Stimulated activated naive CD8-positive, alpha-beta T cell treated with anti-CD3 and anti-CD28 coated beads, Interleukin-15, amount 100 ng/mL, for 72 hours (primary cell): ENCODE data around the gene CCR6.

ENCODE experiments used
- ATAC-seq: fragments of 150-1000 bp; cut with Tn5 transposase; 2 replicates; pipeline ENCODE4 v1.10.0; 2021; ENCODE audit warnings: mild to moderate bottlenecking, moderate library complexity
- DNase-seq, 2 donors: peaks; one replicate each; pipeline ENCODE4 v3.0.0; 2021 to 2022
- H3K27ac Mint-ChIP-seq, 2 donors: one replicate each; pipeline ENCODE4 v1.8.0; 2022; ENCODE audit warnings: mild to moderate bottlenecking in 2 of 2, mixed read lengths in 2 of 2, moderate library complexity in 2 of 2
- H3K27me3 Mint-ChIP-seq: one replicate; pipeline ENCODE4 v1.8.0; 2022; ENCODE audit warnings: mixed read lengths
- H3K4me1 Mint-ChIP-seq: one replicate; pipeline ENCODE4 v1.8.0; 2022; ENCODE audit warnings: mild to moderate bottlenecking, mixed read lengths
- H3K4me3 Mint-ChIP-seq, 2 donors: one replicate each; pipeline ENCODE4 v1.8.0; 2022; ENCODE audit warnings: mild to moderate bottlenecking in 2 of 2, mixed read lengths in 2 of 2, moderate library complexity in 1 of 2
- H3K9me3 Mint-ChIP-seq, 2 donors: one replicate each; pipeline ENCODE4 v1.8.0; 2022; ENCODE audit warnings: mixed read lengths in 2 of 2

Gene CCR6

DNA sequence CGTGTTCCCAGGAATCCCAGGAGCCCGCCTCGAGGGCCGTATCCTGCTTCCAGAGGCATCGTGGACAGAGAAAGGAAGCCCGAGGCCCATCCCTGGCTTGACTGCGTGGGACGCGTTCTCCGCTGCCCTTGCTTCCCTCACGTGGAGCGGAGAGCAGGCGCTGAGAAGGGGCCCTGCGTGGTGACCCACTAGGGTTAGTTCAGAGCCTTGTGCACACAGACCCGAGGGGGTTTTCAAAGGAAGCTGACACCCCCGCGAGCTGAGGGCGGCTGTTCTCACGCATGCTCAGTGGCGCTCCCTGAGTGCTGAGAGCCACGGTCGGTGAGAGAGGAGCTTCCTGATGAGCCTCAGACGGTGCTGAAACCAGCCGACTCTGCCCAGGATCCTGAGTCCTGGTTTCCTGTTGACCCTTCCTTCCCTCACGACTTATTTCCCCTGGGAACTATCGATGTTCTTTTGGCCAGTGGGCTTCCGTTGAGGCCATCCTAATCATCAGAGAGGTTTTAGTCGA, 28.9 kb upstream of the CCR6 start:
- Mint-ChIP-seq H3K27ac (peak overlapping the region; percentile 88 to 90), H3K4me3 (peak overlapping the region; percentile 79 to 80), H3K27me3 (no peaks in the 10 kb centered on the region), H3K4me1 (peaks cover 66% of the 10 kb centered on the region), H3K9me3 (no peaks in the 10 kb centered on the region)
- DNase-seq: peak; percentile 61 to 78
- ATAC-seq: peak; percentile 81

GRCh38 chr6:167094436-167094819, 28.5 kb upstream of the CCR6 start:
- peak; percentile 3 for ATAC-seq
- DNase-seq: no peak
- Mint-ChIP-seq H3K9me3 (no peaks in the 10 kb centered on the region), H3K27me3 (no peaks in the 10 kb centered on the region), H3K4me3 (peak overlapping the region; percentile 79 to 80), H3K4me1 (peaks cover 69% of the 10 kb centered on the region), H3K27ac (peak overlapping the region; percentile 43 to 90)

DNA sequence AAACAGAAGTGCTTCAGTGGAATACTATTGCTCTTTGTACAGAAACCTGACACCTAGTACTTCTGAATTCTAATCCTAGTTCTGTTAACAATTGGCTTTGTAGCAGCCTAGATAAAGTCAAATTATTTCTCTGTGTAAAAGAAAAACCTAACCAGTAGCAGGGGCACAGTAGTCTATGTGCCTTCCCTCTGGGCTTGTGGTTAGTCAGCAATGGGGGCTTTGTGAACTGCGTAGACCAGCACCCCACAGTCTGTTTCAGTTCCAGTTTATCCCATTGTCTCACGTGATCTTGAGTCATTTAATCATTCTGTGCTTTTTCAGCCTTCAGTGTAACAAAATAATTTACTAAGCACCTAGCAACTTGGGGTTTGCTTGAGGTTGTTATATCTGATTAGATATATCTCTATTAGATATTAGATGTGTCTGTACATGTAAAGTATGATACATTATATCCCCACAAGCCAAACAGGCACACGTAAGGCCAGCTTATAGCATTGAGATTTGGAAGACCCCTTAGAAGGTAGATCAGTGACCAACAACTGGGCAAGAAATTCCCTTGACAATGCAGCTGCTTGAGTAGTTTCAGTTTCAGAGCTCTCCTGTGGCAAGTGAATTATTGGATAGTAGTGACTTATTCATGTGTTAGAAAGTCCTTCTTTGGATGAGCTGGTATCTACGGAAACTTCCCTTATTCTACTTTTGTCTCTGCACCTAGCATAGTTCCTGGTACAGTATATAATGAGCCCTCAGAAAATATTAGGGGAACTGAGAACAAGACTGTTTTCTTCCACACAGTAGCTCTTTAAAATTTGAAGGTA, 27.9 kb upstream of the CCR6 start:
- Mint-ChIP-seq H3K27me3 (no peaks in the 10 kb centered on the region), H3K4me3 (peak overlapping the region; percentile 79 to 80), H3K9me3 (no peaks in the 10 kb centered on the region), H3K27ac (peak overlapping the region; percentile 20 to 93), H3K4me1 (peaks cover 69% of the 10 kb centered on the region)
- ATAC-seq (peak; percentile 79), DNase-seq (peak; percentile 45 to 53)

DNA sequence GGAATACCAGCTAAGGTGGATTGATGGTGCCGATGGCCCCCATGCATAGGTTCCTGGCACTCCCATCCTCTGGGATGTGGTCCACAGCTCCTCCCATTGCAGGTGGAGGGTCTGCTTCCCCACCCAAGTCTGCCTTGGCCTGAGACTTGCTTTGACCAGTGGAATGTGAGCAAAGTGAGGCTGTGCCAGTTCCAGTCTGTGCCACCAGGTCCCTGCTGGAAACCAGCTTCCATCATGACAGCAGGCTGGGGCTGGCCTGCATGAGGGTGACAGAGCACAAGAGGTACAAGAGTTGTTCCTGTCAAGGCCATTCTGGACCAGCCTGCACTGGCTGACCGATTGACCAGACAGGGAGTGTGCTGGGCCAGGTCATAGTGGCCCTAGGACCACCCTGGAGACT, 27.0 kb upstream of the CCR6 start:
- Mint-ChIP-seq H3K4me3 (no peak overlapping the region), H3K27me3 (no peaks in the 10 kb centered on the region), H3K27ac (no peak overlapping the region), H3K4me1 (peaks cover 63% of the 10 kb centered on the region), H3K9me3 (peaks cover 0 to 5% of the 10 kb centered on the region in 2 donors)
- no peak for ATAC-seq
- DNase-seq: no peak

DNA sequence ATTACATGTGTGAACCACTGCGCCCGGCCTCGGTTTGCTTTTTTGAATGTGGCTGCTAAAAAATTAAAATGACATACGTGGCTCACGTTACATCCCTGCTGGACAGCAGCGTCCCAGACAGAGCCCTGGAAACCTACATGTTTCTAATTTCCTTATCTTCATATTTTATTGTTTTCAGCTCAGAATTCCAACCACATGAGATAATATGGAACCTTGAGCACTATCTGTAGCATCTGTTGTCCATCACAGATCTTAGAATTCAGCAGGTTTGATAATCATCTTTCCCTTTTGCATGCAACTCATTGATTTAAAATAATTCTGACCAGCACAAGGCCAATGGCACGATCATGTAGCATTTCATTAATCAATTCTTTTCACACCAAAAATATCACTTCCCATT, 25.9 kb upstream of the CCR6 start:
- H3K4me1 Mint-ChIP-seq: peaks cover 52% of the 10 kb centered on the region
- peaks cover 0 to 5% of the 10 kb centered on the region in 2 donors for H3K9me3 Mint-ChIP-seq
- no peaks in the 10 kb centered on the region for H3K27me3 Mint-ChIP-seq
- H3K27ac Mint-ChIP-seq: no peak overlapping the region
- no peak overlapping the region for H3K4me3 Mint-ChIP-seq
- ATAC-seq: no peak
- no peak for DNase-seq

DNA sequence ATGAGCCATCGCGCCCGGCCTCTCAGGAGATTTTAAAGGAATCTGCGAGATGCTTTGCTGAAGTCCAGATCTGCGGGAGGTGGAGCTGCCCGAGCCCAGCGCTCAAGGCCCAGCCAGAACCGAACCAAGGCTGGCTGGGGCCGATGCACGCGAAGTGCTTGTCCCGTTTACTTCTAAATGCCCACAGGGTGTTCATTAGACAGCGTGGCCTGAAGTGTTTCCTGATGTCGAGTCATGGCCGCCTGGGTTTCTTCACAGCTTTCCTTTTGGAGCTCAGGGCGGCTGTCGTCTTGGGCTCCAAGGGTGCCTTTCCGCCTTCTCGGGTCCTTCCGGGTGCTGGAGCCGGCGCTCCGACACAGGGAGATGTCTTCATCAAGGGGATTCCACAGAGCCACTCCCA, 25.1 kb upstream of the CCR6 start:
- Mint-ChIP-seq H3K4me1 (peaks cover 47% of the 10 kb centered on the region), H3K27ac (no peak overlapping the region), H3K27me3 (no peaks in the 10 kb centered on the region), H3K9me3 (peaks cover 0 to 5% of the 10 kb centered on the region in 2 donors), H3K4me3 (no peak overlapping the region)
- no peak for ATAC-seq
- DNase-seq: no peak

DNA sequence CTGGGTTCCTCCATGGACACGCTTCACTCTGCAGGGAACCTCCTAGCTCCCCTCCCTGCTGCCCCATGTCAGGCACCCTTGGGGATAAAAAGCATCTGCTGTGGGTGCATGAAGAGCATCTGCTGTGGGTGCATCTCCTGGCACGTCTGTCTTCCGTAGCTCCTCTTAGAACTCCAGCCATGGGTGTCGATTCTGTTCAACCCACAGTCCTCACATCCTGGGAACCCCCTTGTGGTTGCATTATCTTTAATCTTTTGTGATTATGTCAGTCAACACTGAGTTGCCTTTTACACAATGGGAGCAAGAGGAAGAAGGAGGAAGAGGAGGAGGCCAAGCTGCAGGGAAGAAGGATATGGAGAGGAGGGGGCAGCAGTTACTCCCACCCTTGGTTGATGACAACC, 24.1 kb upstream of the CCR6 start:
- ATAC-seq: peak; percentile 58
- Mint-ChIP-seq H3K27ac (no peak overlapping the region), H3K4me1 (peaks cover 44% of the 10 kb centered on the region), H3K4me3 (peak overlapping the region in 1 of 2 donors; percentile 8), H3K27me3 (no peaks in the 10 kb centered on the region), H3K9me3 (peaks cover 0 to 5% of the 10 kb centered on the region in 2 donors)
- peak in 1 of 2 donors; percentile 22 for DNase-seq

DNA sequence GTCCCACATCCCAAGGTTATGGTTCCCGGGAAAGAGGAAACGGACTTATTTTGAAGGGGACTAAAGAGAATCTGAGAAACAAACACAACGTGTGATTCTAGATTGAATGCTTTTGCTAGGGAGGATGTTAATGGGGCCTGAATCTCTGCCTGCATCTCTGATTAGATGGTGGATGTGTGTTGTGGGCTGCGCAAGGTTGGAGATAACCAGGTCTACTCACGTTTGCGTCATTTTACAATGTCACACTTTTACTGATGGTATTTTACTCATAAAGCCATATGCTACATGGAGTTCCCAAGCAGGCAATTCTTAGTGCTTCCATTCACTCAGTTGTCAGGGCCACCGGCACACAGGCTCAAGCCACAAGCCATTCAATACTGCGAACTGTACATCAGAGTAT, 23.2 kb upstream of the CCR6 start:
- Mint-ChIP-seq H3K27ac (no peak overlapping the region), H3K9me3 (peaks cover 0 to 5% of the 10 kb centered on the region in 2 donors), H3K27me3 (no peaks in the 10 kb centered on the region), H3K4me3 (no peak overlapping the region), H3K4me1 (peaks cover 36% of the 10 kb centered on the region)
- DNase-seq (no peak), ATAC-seq (no peak)

DNA sequence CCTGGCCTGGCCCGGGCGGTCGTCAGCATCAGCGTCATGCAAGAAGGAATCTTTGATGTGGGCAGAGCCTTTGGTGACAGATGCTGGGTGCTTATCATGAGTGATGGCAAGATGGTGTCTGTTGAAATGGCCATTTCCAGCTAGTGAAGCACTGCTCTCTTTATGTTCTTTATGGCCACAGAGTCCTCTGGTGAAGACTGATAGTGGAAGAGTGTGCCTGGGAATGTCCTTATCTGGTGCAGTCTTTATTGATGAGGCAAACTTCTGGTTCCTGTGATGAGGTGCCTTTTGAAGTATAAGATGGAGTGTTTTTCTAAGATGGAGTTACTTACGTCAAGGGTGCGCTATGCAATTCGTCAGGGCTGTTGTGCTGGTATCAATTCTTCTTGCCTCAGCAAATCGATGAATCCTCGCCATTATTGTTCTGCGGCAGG, 22.6 kb upstream of the CCR6 start:
- no peak for DNase-seq
- Mint-ChIP-seq H3K4me3 (no peak overlapping the region), H3K4me1 (peaks cover 30% of the 10 kb centered on the region), H3K9me3 (peaks cover 0 to 5% of the 10 kb centered on the region in 2 donors), H3K27ac (no peak overlapping the region), H3K27me3 (no peaks in the 10 kb centered on the region)
- no peak for ATAC-seq

- no peak overlapping the region for H3K27ac Mint-ChIP-seq
- no peaks in the 10 kb centered on the region for H3K27me3 Mint-ChIP-seq
Measured at GRCh38 chr6:167102318-167102717, 20.6 kb upstream of the CCR6 start.

GRCh38 chr6:167103041-167103891, 19.6 kb upstream of the CCR6 start:
- Mint-ChIP-seq H3K27ac (peak overlapping the region in 1 of 2 donors; percentile 74), H3K27me3 (peaks cover 5% of the 10 kb centered on the region), H3K9me3 (peaks cover 0 to 5% of the 10 kb centered on the region in 2 donors), H3K4me3 (no peak overlapping the region), H3K4me1 (peaks cover 26% of the 10 kb centered on the region)
- DNase-seq (no peak), ATAC-seq (no peak)

More at GRCh38 chr6:167102318-167102717, 20.6 kb upstream of the CCR6 start:
- H3K4me1 Mint-ChIP-seq: peaks cover 25% of the 10 kb centered on the region
- H3K4me3 Mint-ChIP-seq: no peak overlapping the region
- DNase-seq (no peak), ATAC-seq (no peak)
- peaks cover 0 to 5% of the 10 kb centered on the region in 2 donors for H3K9me3 Mint-ChIP-seq

GRCh38 chr6:167104388-167104787, 18.5 kb upstream of the CCR6 start:
- no peak for ATAC-seq
- DNase-seq: no peak
- Mint-ChIP-seq H3K4me3 (no peak overlapping the region), H3K27ac (no peak overlapping the region), H3K4me1 (peaks cover 20% of the 10 kb centered on the region), H3K27me3 (peaks cover 11% of the 10 kb centered on the region), H3K9me3 (peaks cover 0 to 5% of the 10 kb centered on the region in 2 donors)

DNA sequence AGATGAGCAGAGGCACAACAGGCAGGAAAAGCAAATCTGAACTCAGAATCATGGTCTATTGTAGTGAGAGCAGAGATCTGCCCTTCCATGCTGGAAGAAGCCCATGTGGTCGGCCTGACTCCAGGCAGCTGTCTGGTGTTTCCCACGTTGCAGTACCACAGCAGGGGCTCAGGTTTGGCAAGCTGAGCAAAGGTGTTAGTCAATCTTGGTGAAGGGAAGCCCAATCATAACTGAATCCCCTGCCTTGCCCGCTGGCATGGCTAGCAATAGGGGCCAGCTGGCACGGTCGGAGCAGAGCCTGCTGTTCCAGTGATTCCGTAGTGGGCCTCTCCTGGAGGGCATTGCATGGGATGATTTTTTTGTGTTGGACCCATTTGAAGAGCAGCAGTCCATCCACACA, 17.8 kb upstream of the CCR6 start:
- DNase-seq (no peak), ATAC-seq (no peak)
- Mint-ChIP-seq H3K27ac (no peak overlapping the region), H3K4me3 (no peak overlapping the region), H3K4me1 (peaks cover 21% of the 10 kb centered on the region), H3K9me3 (peaks cover 0 to 5% of the 10 kb centered on the region in 2 donors), H3K27me3 (peaks cover 17% of the 10 kb centered on the region)

DNA sequence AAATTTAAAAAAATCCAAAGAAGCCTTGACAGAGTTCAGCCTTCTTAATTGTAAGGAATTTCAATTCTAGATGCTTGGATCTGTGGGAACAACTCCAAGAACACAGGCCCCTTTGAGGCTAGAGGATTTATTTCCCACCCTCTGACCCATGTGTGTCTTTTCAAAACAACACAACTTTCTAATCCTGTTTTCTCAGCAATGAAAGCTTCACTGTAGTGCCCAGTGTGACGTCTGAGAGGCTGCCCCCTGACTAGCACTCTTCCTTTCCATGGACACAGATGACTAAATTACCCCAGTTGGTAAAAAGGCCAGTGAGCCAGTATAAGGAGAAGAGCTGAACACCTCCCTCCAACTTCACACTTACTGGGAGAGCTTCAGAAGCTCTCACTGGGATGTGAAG, 16.5 kb upstream of the CCR6 start:
- Mint-ChIP-seq H3K4me1 (peaks cover 31% of the 10 kb centered on the region), H3K4me3 (no peak overlapping the region), H3K9me3 (no peaks in the 10 kb centered on the region), H3K27me3 (peaks cover 21% of the 10 kb centered on the region), H3K27ac (no peak overlapping the region)
- ATAC-seq: no peak
- DNase-seq: no peak

DNA sequence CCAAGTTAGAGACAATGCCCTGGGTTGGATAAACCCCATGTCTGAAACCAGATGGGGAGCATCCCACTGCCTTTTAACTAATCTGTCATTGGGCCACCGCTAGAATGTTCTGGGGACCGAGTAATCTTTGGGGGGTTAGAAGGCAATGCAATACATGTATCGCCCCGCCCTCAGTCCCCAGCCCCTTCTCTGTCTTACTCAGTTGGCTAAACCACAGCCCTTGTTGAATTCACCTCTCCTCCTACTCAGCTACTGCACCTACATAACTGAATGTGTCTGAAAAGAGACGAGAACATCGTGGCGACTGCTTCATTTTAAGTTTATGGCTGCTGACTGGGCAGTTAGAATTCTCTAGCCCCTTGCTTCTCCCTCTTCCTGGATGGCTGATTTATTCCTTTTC, 15.1 kb upstream of the CCR6 start:
- no peak for DNase-seq
- Mint-ChIP-seq H3K27ac (no peak overlapping the region), H3K4me1 (peaks cover 41% of the 10 kb centered on the region), H3K4me3 (no peak overlapping the region), H3K27me3 (peaks cover 32% of the 10 kb centered on the region), H3K9me3 (no peaks in the 10 kb centered on the region)
- no peak for ATAC-seq

DNA sequence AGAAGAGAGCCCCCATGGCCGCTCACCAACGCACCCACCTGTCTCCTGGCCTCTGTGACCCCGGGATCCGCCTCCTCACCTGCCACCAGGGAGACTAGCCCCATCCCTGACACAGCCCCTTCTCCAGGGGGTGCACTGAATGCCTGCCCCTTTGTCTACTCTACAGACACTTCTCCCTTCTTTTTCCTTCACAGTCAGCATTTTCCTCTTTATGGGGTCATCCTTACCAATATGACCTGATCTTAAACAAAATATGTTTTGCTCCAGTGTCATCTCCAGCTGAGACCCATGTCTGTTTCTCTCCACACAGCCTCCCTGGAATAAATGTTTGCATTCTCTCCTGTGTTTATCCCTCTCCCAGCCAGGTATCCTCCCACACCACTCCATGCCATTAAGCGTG, 14.6 kb upstream of the CCR6 start:
- H3K27ac Mint-ChIP-seq: no peak overlapping the region
- DNase-seq (no peak), ATAC-seq (no peak)
- H3K9me3 Mint-ChIP-seq: no peaks in the 10 kb centered on the region
- peaks cover 38% of the 10 kb centered on the region for H3K4me1 Mint-ChIP-seq
- H3K27me3 Mint-ChIP-seq: peaks cover 32% of the 10 kb centered on the region
- H3K4me3 Mint-ChIP-seq: no peak overlapping the region
